Measurements from ENCODE around the gene MRPL21. TPM values are rescaled to one million over a fixed set of nuclear protein-coding genes. Genes with fewer than 3 reads are reported as not detected.

Gene MRPL21
- total and polyA plus RNA-seq, 2 donors (not counting 1 experiment from before 2014, with no cell fraction given): 23.8 to 35.8 TPM

DNA sequence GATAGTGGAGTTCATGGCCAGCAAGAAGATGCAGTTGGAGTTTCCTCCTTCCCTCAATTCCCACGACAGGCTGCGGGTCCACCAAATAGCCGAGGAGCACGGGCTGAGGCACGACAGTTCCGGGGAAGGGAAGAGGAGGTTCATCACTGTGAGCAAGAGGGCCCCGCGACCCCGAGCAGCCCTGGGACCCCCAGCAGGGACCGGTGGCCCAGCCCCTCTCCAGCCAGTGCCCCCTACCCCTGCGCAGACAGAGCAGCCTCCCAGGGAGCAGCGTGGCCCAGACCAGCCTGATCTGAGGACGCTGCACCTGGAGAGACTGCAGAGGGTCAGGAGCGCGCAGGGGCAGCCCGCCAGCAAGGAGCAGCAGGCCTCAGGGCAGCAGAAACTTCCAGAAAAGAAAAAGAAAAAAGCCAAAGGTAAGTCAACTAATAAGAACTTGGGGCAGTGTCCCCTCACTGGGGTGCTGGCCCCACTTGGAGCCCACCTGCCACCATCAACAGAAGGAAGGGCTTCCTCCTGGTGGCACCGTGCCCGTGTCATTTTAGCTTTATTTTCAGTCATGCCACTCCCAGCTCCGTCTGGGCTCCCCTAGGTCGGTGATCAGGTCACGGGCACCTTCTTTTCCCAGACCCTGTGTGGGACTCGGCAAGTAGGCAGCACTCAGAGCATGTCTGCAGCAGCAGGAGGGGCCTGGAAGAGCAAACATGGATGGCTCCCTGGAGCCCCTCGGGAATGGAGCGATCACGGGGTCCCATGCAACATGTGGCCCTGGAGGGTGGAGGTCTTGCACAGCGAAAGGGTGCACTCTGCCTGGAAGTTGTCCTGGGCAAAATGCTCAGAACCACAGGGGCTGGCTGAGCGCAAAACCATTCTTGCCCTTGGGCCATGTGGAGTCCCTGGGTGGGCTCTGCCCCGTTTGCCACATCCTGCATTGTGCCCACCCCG, 33.3 kb upstream of the MRPL21 start:
- no peak overlapping the region for H3K27ac Mint-ChIP-seq

DNA sequence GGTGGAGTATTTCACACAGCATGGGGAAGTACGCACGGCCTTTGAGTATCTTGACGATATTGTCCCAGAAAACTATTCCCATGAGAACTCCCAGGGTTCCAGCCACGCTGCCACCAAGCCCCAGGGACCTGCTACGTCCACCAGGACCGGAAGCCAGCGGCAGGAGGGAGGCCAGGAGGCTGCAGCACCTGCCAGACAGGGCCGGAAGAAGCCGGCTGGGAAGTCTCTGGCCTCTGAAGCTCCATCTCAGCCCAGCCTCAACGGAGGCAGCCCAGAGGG, 32.7 kb upstream of the MRPL21 start:
- H3K27ac ChIP-seq (ENCODE audit: low read length in 2 of 2): no peak overlapping the region
- WGBS (ENCODE audit: insufficient coverage): 93% methylated on average over 10 of the region's 10 CpGs
- Mint-ChIP-seq H3K9me3 (ENCODE audit: insufficient read depth) (no peaks in the 10 kb centered on the region), H3K27me3 (no peaks in the 10 kb centered on the region), H3K4me3 (no peak overlapping the region), H3K27ac (no peak overlapping the region), H3K4me1 (no peaks in the 10 kb centered on the region)
- H4K20me1 ChIP-seq (ENCODE audit: control insufficient read depth, insufficient read depth, low read length, poor library complexity, severe bottlenecking): no peaks in the 10 kb centered on the region
- H3K27me3 ChIP-seq (replicated peaks in 1 of 4; ENCODE audit: control extremely low read depth in 1 of 4, control insufficient read depth in 3 of 4, insufficient read depth in 4 of 4, low read length in 3 of 4): no peaks in the 10 kb centered on the region
- no peak overlapping the region for H3K4me3 ChIP-seq (ENCODE audit: control extremely low read depth in 1 of 5, extremely low read depth in 1 of 5, insufficient read depth in 1 of 5, low read depth in 2 of 5, low read length in 4 of 5)
- no peaks in the 10 kb centered on the region for H3K9me3 ChIP-seq (ENCODE audit: control extremely low read depth in 1 of 3, control insufficient read depth in 2 of 3, insufficient read depth in 1 of 3, low read length in 2 of 3)
- H3K4me2 ChIP-seq (replicated peaks; ENCODE audit: low read depth, low read length, poor library complexity, severe bottlenecking): no peak overlapping the region
- ChIA-PET CTCF (no interaction called here), POLR2A (no interaction called here)
- H3K9ac ChIP-seq (ENCODE audit: low read length): no peak overlapping the region
- intact Hi-C loops (cut with micrococcal nuclease): no loop called here
- H3K4me1 ChIP-seq (ENCODE audit: control insufficient read depth in 2 of 2, insufficient read depth in 2 of 2, low read length in 2 of 2): no peaks in the 10 kb centered on the region
- no peak for TF ChIP-seq EZH2 (IDR thresholded peaks at IDR 0.05; ENCODE audit: borderline replicate concordance, insufficient read depth, low read depth, low read length, poor library complexity, severe bottlenecking)
- TF ChIP-seq, protein P1, sequence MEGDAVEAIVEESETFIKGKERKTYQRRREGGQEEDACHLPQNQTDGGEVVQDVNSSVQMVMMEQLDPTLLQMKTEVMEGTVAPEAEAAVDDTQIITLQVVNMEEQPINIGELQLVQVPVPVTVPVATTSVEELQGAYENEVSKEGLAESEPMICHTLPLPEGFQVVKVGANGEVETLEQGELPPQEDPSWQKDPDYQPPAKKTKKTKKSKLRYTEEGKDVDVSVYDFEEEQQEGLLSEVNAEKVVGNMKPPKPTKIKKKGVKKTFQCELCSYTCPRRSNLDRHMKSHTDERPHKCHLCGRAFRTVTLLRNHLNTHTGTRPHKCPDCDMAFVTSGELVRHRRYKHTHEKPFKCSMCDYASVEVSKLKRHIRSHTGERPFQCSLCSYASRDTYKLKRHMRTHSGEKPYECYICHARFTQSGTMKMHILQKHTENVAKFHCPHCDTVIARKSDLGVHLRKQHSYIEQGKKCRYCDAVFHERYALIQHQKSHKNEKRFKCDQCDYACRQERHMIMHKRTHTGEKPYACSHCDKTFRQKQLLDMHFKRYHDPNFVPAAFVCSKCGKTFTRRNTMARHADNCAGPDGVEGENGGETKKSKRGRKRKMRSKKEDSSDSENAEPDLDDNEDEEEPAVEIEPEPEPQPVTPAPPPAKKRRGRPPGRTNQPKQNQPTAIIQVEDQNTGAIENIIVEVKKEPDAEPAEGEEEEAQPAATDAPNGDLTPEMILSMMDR (IDR thresholded peaks at IDR 0.05): no peak
- no peaks in the 10 kb centered on the region for H3K79me2 ChIP-seq (ENCODE audit: control insufficient read depth, insufficient read depth, low read length)
- H2AFZ ChIP-seq (ENCODE audit: insufficient read depth, low read depth, low read length, poor library complexity, severe bottlenecking): no peak overlapping the region
- H3K36me3 ChIP-seq (replicated peaks in 1 of 2; ENCODE audit: control extremely low read depth in 1 of 2, control insufficient read depth in 1 of 2, extremely low read depth in 1 of 2, insufficient read depth in 2 of 2, low read length in 1 of 2): peaks cover 0 to 51% of the 10 kb centered on the region in 2 experiments
- DNase-seq: no peak
- ATAC-seq (ENCODE audit: low read depth): no peak

More for the DNA sequence above, 33.3 kb upstream of the MRPL21 start:
- Histone ChIP-seq H3K4me3 (ENCODE audit: control extremely low read depth in 1 of 5, extremely low read depth in 1 of 5, insufficient read depth in 1 of 5, low read depth in 2 of 5, low read length in 4 of 5) (no peak overlapping the region), H2AFZ (ENCODE audit: insufficient read depth, low read depth, low read length, poor library complexity, severe bottlenecking) (no peak overlapping the region), H3K4me1 (ENCODE audit: control insufficient read depth in 2 of 2, insufficient read depth in 2 of 2, low read length in 2 of 2) (no peaks in the 10 kb centered on the region), H3K27me3 (replicated peaks in 1 of 4; ENCODE audit: control extremely low read depth in 1 of 4, control insufficient read depth in 3 of 4, insufficient read depth in 4 of 4, low read length in 3 of 4) (no peaks in the 10 kb centered on the region), H3K36me3 (replicated peaks in 1 of 2; ENCODE audit: control extremely low read depth in 1 of 2, control insufficient read depth in 1 of 2, extremely low read depth in 1 of 2, insufficient read depth in 2 of 2, low read length in 1 of 2) (peaks cover 0 to 49% of the 10 kb centered on the region in 2 experiments), H3K9ac (ENCODE audit: low read length) (no peak overlapping the region), H3K79me2 (ENCODE audit: control insufficient read depth, insufficient read depth, low read length) (no peaks in the 10 kb centered on the region), H3K4me2 (replicated peaks; ENCODE audit: low read depth, low read length, poor library complexity, severe bottlenecking) (no peak overlapping the region), H4K20me1 (ENCODE audit: control insufficient read depth, insufficient read depth, low read length, poor library complexity, severe bottlenecking) (no peaks in the 10 kb centered on the region), H3K27ac (ENCODE audit: low read length in 2 of 2) (no peak overlapping the region), H3K9me3 (ENCODE audit: control extremely low read depth in 1 of 3, control insufficient read depth in 2 of 3, insufficient read depth in 1 of 3, low read length in 2 of 3) (no peaks in the 10 kb centered on the region)
- TF ChIP-seq, protein P1 (IDR thresholded peaks at IDR 0.05): no peak
- no peak for TF ChIP-seq EZH2 (IDR thresholded peaks at IDR 0.05; ENCODE audit: borderline replicate concordance, insufficient read depth, low read depth, low read length, poor library complexity, severe bottlenecking)
- no peak for DNase-seq
- ATAC-seq (ENCODE audit: low read depth): no peak
- intact Hi-C loops (cut with micrococcal nuclease): no loop called here
- ChIA-PET POLR2A (no interaction called here), CTCF (no interaction called here)
- H3K27me3 Mint-ChIP-seq: no peaks in the 10 kb centered on the region
- H3K4me1 Mint-ChIP-seq: no peaks in the 10 kb centered on the region
- no peak overlapping the region for H3K4me3 Mint-ChIP-seq
- no peaks in the 10 kb centered on the region for H3K9me3 Mint-ChIP-seq (ENCODE audit: insufficient read depth)
- WGBS (ENCODE audit: insufficient coverage): 95% methylated on average over 29 of the region's 29 CpGs
